Urothelium cell line (cell line): ENCODE data around the gene CYP26B1.

ENCODE experiments used
- DNase-seq: peaks from one replicate; pipeline ENCODE4 v3.0.0; 2011; ENCODE audit warnings: low spot score, mixed read lengths
- FAIRE-seq: peaks from 2 replicates; lab custom pipeline; 2011; peaks lifted over from hg19 to GRCh38; lab: Jason Lieb, UNC

Gene CYP26B1

GRCh38 chr2:72113847-72114692, 33.6 kb downstream of the CYP26B1 start:
- no peak for FAIRE-seq
- no peak for DNase-seq

- FAIRE-seq: no peak
Measured at GRCh38 chr2:72112981-72113846, 34.4 kb downstream of the CYP26B1 start.

GRCh38 chr2:72112401-72112800, 35.3 kb downstream of the CYP26B1 start:
- no peak for FAIRE-seq
- peak; percentile 52 for DNase-seq

More at GRCh38 chr2:72112981-72113846, 34.4 kb downstream of the CYP26B1 start:
- DNase-seq: no peak

- FAIRE-seq (no peak), DNase-seq (no peak)
Measured at GRCh38 chr2:72111061-72111460, 36.6 kb downstream of the CYP26B1 start.

DNA sequence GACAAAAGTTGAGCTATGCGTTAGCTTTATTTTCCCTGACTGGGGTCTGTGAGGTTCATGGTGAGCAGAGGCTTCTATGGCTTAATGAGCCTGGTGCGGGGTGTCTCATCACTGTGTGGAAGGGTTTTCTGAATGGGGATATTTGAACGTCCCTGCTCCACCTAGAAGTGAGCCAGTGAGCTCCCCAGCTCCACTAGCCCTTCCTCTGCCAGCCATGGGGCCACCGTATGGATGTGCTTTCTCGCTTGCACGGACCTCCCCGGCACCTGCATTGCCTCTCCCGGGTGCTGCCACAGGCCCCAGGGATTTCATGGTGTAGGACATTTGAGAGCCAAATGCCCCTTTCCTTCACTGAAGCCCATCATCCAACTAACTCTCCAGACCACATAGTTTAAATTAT, 37.8 kb downstream of the CYP26B1 start:
- no peak for FAIRE-seq

GRCh38 chr2:72109291-72109690, 38.4 kb downstream of the CYP26B1 start:
- FAIRE-seq: no peak
- no peak for DNase-seq

More for the DNA sequence above, 37.8 kb downstream of the CYP26B1 start:
- DNase-seq: no peak

DNA sequence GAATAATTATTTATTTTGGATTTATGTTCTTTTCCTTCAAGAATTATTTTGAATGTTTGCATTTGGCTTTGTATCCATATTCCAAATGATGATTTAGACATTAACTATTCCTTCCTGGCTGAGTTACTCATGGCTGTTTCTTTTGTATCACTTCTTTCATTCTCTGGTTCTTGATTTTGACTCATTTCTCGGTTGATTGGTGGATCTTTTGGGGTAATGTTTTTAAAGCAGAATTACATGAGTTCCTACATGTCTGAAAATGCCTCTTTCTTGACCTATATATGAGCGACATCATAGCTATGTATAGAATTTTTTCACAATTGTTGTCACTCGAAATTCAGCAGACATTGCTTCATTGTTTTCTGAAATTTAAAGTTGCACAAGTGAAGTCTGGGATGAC, 39.5 kb downstream of the CYP26B1 start:
- DNase-seq (no peak), FAIRE-seq (no peak)

DNA sequence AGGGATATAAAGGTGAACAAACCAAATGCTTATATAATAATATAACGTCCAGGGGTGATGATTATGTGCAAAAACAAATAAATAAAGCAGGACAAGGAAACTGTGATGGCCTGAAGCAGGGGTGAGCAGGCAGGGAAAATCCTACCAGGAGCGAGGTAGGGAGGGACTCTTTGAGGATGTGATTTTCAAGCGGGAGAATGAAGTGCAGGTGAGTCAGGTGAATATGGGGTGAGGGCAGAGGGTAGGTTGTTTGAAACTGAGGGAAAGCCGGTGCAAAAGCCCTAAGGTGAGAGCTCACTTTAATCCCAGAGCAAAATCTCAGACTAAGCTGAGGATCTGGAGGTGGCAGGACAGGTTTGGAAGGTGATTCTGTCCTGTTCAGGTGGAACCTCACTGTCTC, 40.7 kb downstream of the CYP26B1 start:
- DNase-seq (no peak), FAIRE-seq (no peak)

- no peak for FAIRE-seq
- no peak for DNase-seq
Measured at GRCh38 chr2:72104821-72105588, 42.7 kb downstream of the CYP26B1 start.

DNA sequence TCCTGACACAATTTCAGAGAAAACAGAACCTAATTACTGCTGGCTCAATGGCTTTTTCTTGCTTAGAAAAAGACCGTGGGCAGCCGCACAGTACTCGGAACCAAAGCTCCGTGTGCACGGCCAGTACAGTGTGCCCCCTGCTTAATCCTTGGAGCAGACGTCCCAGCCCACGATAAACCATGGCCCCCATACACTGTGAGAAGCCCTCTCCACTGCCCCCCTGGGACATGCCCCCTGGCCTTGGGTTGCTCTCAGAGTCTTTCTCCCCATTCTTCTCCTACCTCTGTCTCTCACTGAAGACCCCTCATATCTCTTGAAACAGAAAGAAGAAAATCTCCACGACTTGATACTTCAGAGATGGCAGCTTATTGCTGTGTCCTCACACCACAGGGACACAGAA, 44.0 kb downstream of the CYP26B1 start:
- FAIRE-seq (no peak), DNase-seq (no peak)

DNA sequence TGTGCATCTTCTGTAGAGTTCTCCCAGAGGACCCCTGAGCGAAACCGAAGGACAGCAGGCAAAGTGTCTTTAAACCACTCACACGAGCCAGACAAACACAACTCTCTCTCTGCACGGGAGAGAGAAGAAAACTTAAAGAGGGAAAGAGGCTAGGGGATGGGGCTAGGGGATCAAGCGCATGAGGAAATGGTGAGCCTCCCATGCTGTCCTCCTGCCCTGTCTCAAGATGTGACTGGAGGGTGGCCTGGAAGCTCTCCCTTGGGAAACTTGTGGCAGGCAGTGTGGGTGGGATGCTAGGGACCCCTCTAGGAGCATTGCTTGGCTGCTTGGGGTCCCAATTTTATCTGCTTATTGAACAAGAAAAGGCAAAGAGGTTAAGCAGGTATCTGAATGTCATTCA, 44.5 kb downstream of the CYP26B1 start:
- DNase-seq: no peak
- no peak for FAIRE-seq

- no peak for DNase-seq
- FAIRE-seq: no peak
Measured at GRCh38 chr2:72098935-72099334, 48.7 kb downstream of the CYP26B1 start.

DNA sequence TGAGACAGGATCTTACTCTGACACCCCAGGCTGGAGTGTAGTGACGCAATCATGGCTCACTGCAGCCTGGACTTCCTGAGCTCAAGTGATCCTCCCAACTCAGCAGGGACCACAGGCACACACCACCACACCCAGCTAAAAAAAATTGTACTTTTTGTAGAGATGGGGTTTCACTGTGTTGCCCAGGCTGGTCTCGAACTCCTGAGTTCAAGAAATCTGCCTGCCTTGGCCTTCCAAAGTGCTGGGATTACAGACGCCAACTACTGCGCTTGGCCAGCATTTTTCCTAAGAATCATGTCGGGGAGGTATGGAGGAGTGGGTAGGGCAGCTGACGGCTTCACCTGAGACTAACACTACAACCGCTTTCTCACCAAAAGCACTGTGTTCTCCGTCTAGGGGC, 50.4 kb downstream of the CYP26B1 start:
- no peak for DNase-seq
- FAIRE-seq: no peak

DNA sequence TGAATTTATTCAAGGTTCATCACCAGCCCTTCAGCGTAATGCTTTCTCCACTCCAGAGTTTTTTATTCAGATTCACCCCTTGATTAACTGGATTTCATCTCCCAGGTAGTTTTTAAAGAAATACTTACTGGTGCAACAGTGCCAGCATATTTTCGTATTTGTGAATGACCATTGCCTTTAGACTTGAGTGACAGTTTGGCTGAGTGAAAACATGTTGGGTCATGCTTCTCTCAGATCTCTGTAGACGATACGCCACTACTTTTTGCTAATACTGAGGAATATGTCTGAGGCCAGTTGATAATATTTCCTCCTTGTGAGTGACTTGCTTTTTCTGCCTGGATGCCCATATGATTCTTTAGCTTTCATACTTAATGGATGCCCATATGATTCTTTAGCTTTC, 51.5 kb downstream of the CYP26B1 start:
- FAIRE-seq (no peak), DNase-seq (no peak)

DNA sequence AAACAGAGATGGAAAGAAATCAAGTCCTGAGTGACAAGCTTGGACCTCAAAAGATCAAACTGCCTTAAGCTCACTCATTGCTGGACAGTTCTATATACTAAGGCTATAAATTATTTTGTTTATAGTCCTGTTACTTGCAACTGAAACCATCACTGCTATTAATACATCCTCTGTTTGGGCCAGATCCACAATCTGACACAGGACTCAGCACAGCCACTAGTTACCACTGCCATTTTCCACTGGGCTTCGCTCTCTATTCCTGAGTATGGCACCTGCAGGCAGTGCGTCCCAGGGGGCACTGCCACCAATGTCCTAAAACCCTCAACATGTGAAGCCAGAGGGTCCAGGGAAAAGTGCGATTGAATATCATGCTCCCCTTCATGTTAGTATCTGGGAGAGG, 52.3 kb downstream of the CYP26B1 start:
- DNase-seq (no peak), FAIRE-seq (no peak)

DNA sequence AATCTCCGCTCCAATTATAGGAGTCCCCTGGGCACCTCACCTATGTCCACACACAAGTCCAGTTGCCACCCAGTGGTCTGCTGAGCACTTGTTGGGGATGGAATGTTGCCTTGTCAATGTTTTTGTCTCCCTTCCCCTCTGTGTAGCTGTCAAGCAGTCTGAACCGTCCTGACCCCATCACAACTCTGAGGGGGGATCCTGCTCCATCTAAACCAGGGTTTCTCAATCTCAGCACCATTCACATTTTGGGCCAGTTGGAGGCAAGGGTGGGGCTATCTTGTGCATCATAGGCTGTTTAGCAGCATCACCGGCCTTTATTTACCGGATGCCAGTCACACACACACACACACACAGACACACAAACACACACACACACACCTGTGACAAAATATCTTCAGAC, 53.0 kb downstream of the CYP26B1 start:
- DNase-seq (no peak), FAIRE-seq (peak; percentile 13)

DNA sequence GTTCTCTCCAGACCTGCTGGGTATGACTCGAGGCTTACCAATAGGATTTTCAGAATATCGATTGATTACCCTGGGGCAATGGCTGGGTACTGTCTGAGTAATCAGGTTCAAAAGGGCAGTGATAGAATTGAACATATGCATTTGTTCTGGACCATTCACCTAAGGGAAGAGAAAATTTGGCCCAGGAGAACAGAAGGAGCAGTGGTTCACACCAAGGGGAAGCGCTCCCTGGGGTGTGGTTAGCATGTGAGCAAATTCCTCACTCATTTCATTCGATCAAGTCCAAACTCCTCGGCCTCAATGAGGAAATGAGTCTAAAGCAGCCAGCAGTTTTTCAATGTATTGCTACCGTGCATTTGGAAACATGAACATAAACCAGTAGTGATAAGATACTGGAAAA, 55.6 kb downstream of the CYP26B1 start:
- FAIRE-seq: no peak
- no peak for DNase-seq

DNA sequence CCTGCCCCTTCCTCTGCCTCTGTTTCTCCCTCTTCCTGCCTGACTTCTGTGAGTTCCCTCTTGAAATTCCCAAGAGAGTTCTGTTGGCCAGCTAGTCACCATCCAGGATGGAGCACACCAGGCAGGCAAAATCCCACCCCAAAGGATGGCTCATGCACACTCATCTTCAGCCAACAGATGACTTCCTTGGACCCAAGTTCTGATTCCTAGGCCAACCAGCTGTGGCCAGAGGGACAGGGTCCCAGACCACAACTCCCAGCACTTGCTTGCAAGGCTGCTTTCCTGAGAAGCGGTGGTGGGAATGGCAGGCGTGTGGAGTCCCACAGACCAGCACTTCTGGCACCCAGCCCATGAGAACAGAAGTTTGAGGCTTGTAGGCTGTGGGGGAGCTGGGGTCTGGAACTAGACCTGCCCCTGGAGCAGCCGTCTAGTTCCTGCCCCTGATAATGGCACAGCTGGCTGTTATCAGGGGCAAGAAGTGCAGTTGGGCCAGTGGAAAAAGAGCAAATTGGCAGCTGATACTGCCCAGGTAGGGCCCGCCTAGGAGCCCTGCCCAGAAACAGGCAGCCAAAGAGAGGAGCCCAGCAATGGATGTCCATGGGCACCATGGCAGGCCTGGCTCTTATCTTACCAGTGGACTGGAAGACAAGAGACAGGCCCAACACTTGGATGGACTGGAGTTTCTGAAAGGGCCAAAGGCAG, 56.7 kb downstream of the CYP26B1 start:
- DNase-seq: no peak
- no peak for FAIRE-seq

- DNase-seq: no peak
- FAIRE-seq: no peak
Measured at GRCh38 chr2:72090271-72090720, 57.4 kb downstream of the CYP26B1 start.

DNA sequence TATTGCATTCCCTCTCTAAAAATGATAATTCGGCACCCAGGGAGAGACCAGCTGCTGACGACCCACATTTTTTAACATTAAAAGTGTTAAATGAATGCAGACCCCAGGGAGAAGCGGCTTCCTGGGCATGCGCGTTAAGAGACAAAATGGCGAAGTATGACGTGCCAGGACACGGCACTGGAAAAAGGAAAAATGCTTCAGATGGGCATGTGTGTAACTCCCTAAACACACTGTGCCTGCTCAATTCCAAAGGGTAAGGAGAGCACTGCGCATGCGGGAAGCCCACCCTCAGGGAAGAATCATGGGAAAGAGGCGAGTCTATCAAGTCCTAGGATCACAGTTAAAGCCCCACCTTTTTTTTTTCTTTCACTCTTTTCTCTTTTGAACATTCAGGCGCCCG, 58.1 kb downstream of the CYP26B1 start:
- FAIRE-seq (no peak), DNase-seq (no peak)
